Right forelimb (tissue), 1 donor: Measurements from ENCODE around the gene DENND2D.

Experiments used
- DNase-seq: peaks from one replicate; pipeline ENCODE4 v3.0.0-alpha.2; 2018

The DENND2D gene

GRCh38 chr1:111202366-111202706 lies 1.9 kb upstream of the DENND2D start:
- no peak for DNase-seq

GRCh38 chr1:111201275-111202090 lies 1.0 kb upstream of the DENND2D start:
- no peak for DNase-seq

GRCh38 chr1:111200802-111201161 lies 336 bp upstream of the DENND2D start:
- no peak for DNase-seq

DNA sequence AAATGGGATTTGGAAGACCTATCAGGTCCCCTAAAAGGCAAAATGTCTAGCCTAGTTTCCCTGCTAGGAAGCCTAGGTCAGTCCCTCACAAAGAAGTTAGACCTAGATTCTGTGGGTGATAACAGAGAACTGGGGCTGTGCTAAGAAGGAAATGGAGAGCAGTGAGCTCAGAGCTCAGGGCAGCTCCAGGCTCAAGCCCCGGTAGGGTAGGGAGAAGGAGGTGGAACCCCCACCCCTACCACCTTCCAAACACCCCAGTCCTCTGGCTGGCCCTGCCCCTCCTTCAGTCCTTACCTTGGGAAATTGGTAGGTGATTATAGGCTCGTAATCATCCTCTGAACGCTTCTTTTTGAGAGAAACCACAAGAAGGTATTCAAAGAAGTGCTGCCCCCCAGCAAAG lies 1.1 kb downstream of the DENND2D start:
- DNase-seq, result no peak

- no peak for DNase-seq
Observed at GRCh38 chr1:111198836-111199235, 1.6 kb downstream of the DENND2D start.

DNA sequence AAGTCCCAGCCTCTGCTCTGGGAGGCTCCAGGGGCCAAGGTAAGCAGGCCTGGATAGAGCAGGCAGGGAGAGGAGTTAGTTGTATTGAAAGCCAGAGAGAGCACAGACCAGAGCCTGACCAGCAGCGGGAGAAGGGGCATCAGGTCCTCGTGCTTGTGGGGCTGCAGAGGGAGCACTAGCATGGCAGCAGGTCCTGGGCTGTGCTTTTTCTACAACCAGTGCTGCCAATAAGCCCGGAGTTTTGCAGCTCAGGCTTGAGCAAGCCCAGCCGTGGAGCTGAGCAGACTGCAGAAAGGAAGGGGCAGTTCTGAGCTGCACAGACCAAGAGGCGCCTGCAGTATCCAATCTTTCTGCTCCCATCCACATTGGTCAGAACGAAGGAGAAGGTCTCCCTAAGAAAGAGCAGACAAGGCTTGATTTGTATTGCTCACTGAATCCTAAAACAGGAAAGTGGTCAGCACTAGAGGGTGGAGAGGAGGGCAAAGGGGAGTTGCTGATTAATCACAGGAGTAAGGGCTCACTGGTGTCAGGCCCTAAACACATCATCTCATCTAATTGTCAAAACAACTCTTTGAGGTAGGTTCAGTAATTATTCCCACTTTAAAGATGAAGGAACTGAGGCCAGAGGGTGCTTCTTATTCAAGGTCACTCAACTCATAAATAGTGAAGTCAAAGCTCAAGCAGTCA lies 2.7 kb downstream of the DENND2D start:
- DNase-seq, result no peak

GRCh38 chr1:111196213-111196612 lies 4.2 kb downstream of the DENND2D start:
- DNase-seq, result no peak

DNA sequence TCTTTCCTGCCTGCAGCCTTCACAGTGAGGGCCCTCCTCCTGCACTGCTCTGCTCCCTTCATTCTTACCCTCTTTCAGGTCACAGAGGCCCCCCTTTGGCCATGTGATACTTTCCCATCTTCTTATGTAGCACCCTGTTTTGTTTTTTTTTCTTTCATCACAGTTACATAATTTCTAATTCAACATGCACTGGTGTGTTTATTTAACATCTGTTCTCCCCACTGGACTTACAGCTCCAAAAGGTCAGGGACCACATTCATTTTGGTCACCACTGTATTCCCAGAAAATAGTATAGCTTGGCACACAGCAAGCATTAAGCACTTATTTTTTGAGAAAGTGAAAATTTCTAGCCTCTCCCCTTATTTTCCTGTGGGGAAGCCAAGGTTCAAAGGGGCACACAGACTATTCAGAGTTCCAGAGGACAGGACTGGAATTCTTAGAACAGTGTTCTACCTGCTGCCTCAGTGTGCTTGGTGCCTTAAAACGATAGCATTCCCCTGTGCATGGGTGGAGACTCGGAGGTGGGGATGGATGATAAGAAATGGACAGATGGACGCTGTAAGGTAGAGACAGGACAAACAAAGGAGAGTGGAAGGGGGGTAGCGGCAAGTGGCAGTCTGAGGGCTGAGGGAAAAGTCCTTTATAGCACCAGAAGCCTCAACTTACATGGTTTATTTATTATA lies 5.3 kb downstream of the DENND2D start:
- no peak for DNase-seq

DNA sequence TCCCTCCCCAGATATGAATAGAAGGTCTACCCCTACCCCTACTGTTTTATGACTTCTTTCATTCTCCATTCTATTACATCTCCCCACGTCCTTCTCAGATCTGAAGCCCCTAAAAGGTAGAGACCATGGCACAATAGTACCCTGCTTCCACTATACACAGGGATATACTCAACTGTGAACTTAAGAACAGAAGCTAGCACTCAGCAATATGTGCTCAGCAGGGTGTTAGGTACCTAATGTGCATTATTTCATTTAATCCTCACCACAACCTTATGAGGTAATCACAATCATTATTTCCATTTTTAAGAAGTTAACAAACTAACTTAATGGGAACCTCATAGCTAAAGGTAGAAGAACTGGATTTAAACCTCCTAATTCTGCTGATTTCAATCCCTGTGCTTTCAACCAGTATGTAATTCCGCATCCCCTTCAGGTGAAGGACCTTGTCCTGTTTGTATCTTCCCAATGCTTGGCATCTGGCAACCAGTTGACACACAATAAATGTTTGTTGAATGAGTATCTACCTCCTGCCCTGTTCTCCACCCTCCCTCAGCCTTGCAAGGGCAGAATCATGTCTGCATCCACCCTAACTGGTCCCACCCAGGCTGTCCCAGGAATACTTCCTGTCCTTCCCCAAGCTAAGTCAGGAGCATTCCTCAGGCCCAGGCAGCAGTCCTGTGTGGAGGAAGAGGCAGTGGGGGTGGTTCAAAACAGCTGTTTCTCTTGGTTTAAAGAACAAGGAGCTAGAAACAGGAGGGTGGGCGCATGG lies 6.5 kb downstream of the DENND2D start:
- DNase-seq, result no peak

DNA sequence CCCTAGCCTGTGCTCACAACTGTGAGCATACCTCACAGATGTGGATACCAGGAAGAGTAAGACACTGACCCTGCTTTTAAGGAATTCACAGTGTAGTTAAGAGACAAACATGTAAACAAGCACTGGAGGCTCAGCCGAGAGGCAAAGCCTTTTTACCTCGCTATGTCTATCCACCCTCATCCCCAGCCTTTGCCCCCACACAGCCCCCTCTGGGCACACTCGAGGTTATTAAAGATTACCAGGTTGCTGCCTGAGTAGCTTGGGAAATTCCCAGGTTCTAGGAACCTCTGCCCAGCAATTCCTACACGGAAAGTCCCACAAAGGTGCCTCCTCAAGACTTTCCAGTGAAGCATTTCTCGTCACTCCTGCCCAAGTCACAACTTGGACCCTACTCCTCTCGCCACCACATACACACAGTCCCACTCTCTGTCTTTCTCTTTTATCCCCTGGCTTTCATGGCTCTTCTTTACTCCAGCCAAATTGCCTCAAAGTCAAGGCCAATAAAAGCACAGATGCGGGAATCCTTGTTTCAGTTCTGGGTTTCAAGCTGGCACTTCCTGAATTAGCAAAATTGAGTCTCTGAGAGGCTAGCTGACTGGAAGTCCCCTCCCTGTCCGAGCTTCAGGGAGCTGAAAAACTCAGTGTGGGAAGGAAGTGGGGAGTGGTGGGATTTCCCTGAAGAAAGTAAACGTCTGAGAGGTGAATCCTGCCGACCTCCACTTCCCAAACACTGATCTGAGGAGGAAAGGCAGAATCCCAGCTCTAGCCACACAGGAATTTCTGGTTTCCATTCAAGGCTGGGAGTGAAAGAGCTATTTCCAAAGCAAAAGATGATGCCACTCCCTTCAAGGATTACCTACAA lies 7.6 kb downstream of the DENND2D start:
- no peak for DNase-seq

DNA sequence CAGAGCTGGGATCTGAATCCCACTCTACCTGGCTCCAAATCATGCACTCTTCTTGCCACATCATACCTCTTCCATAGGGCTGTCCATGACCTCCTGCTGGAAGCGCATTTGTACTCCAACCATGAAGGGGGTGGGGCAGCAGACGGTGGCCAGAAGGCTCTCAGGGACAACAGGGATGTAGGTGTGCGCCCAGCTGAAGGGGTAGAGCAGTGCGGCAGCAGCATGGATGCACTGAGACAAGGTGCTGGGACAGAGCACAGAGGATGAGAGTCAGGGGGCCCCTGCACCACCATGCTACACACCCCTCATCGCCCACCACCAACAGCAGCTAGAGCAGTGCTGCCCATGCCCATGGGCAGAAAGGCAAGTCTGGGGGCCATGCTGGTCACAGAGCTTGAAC lies 8.4 kb downstream of the DENND2D start:
- no peak for DNase-seq

GRCh38 chr1:111191496-111191895 lies 8.9 kb downstream of the DENND2D start:
- DNase-seq, result no peak

- no peak for DNase-seq
Observed at GRCh38 chr1:111190931-111191451, 9.5 kb downstream of the DENND2D start.

DNA sequence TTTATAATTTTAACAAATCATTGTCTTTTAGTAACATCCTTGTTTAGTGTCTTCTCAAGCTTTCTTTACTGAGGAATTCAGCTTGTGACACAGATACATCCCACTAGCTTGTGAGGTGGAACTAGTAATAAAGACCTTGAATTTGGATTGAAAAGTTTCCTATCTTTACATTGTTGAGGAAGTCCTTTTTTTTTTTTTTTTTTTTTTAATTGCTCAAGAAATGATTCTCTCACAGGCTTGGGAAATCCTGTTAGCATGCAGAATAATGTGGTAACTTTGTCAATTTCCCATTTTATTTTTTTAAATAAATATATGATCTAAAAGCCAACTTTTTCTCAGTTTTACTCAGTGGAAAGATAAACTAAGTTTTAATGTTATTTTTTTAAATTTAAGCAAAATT lies 15.8 kb downstream of the DENND2D start:
- no peak for DNase-seq

DNA sequence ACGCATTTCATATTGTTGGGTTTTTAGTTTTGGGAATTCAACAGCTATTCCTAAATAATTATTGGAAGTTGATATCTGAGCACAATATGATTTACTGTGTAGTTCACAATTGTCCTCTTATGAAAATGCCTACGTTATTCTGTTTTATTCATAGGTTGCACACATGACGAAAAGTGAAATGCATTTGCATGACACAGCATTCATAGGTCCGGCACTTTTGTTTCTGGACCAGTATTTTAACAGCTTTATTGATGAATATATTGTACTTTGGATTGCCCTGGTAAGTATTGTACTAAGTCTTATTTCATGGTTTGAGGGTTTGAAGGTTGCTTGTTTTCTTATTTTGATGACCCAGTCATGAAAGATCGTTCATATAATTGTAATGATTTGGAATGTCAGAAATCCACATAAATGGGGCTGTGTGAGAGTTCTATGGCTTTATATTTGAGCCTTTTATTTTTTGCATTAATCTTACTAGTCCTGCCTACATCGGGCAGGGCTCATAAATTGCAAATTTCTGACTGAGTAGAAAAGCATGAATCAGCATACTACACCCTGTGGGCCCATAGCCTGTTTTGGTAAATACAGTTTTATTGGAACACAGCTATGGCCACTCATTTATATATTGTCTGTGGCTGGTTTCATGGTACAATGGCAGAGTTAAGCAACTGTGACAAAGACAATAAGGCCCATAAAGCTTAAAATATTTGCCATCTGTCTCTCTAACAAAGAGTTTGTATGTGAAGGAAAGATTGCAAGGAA lies 17.0 kb downstream of the DENND2D start:
- DNase-seq, result no peak

GRCh38 chr1:111182052-111182451 lies 18.4 kb downstream of the DENND2D start:
- no peak for DNase-seq

- DNase-seq, result no peak
Observed at GRCh38 chr1:111179968-111180533, 20.4 kb downstream of the DENND2D start.

DNA sequence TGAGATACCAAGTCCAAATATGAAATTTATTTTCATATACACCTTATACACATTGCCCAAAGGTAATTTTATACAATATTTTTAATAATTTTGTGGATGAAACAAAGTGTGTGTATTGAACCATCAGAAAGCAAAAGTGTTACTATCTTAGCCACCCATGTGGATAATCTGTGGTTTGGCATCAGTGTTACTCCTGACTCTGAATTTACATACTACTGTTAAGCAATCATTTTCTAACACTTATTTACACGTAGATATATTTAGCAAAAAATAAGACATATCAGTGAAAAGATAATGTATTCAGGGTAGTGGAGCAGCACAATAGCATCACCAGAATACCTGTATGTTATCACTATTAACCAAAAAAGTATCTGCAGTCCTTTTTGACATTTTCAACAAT lies 23.8 kb downstream of the DENND2D start:
- no peak for DNase-seq

DNA sequence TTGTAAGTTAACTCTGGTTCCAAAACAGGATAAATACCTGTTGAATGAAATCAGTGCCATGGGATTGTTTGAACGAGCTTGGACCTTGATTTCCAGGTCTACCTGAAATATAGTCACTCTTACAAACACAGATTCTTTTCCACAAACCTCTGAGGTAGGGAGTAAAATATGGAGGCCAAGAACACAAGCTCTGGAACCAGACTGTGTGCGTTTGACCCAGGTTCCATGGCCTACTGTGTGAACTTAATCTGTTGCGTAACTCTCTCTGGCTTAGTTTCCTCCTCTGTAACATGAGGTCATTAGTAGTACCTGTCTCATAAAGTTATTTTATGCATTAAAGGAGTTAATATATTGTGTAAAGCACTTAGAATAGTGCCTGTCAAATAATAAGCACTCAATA lies 25.1 kb downstream of the DENND2D start:
- no peak for DNase-seq

DNA sequence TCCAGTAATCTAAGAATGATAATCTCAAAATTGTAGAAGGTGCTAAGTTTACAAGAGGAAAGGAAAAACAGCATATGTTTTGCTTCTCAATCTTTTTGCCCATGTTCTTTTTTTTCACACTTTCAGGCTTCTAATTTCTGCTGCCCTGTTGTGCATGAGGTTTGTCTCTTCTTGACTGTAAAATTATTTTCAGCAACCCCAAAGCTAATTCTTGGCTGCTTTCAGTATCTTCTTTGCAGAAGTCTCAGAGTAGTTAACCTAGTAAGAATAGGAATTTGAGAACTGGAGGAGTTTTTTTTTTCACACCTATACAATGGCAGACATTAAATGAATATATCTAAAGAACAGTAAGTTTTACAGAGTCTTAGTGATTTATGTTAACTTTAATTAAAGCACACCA lies 26.4 kb downstream of the DENND2D start:
- no peak for DNase-seq

GRCh38 chr1:111172463-111172862 lies 28.0 kb downstream of the DENND2D start:
- no peak for DNase-seq
